ENCODE data around the gene APOOL. TPM values are rescaled to one million over a fixed set of nuclear protein-coding genes. Genes with fewer than 3 reads are reported as not detected.

APOOL gene
- total and polyA plus RNA-seq, 2 donors (not counting 1 experiment from before 2014, with no cell fraction given): 5.8 to 11.6 TPM

GRCh38 chrX:85084770-85085393 is 81.2 kb downstream of the APOOL start:
- peak; percentile 63 to 77 for TF ChIP-seq CTCF (conservative IDR thresholded peaks at IDR 0.05 in 1 of 2, IDR thresholded peaks at IDR 0.05 in 1 of 2; ENCODE audit: low read depth in 1 of 2, low read length in 2 of 2)
- no peak for TF ChIP-seq EZH2 (IDR thresholded peaks at IDR 0.05; ENCODE audit: low read length, missing control alignments)
- peak; percentile 25 to 46 for DNase-seq (ENCODE audit: low read depth in 2 of 2)
- Histone ChIP-seq H3K27me3 (ENCODE audit: control insufficient read depth, insufficient read depth, low read length) (no peaks in the 10 kb centered on the region), H3K4me1 (ENCODE audit: control insufficient read depth, extremely low read depth, insufficient read depth, low read length) (no peaks in the 10 kb centered on the region), H3K4me2 (ENCODE audit: extremely low read depth, insufficient read depth, low read length) (no peak overlapping the region), H3K36me3 (ENCODE audit: control insufficient read depth, insufficient read depth, low read length) (no peaks in the 10 kb centered on the region), H3K27ac (ENCODE audit: insufficient read depth, low read length) (no peak overlapping the region), H3K9me3 (ENCODE audit: control insufficient read depth, insufficient read depth, low read depth, low read length) (no peaks in the 10 kb centered on the region), H3K4me3 (replicated peaks in 1 of 4; ENCODE audit: control extremely low read depth in 1 of 4, insufficient read depth in 1 of 4, low read depth in 3 of 4, low read length in 4 of 4) (no peak overlapping the region), H3K79me2 (ENCODE audit: control insufficient read depth, insufficient read depth, low read length) (no peaks in the 10 kb centered on the region), H2AFZ (ENCODE audit: low read length) (no peak overlapping the region), H3K9ac (ENCODE audit: insufficient read depth, low read length) (no peak overlapping the region), H4K20me1 (ENCODE audit: control insufficient read depth, extremely low read depth, insufficient read depth, low read length) (no peaks in the 10 kb centered on the region)

DNA sequence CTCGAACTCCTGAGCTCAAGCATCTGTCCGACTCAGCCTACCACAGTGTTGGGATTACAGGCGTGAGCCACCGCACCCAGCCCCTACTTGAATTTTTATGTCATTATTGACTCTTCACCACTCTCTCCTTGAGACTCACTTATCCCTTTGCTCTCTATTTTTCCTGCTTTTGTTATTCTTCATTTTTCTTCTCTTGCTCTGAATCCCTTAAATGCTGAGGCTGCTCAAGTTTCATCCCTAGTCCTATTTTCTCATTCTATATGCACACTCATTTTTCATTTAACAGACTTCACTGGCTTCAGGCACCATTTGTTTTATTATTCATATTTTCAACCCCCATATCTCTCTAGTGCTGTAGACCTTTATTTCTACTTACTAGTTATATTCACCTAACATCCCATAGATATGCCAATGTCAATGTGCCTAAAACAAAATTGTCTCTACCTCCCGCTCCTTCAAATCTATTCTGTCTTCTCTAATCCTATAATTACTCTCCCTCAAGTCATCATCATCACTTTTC is 85.7 kb downstream of the APOOL start:
- Histone ChIP-seq H3K4me1 (ENCODE audit: control insufficient read depth, extremely low read depth, insufficient read depth, low read length) (no peaks in the 10 kb centered on the region), H3K4me2 (ENCODE audit: extremely low read depth, insufficient read depth, low read length) (no peak overlapping the region), H3K27ac (ENCODE audit: insufficient read depth, low read length) (no peak overlapping the region), H4K20me1 (ENCODE audit: control insufficient read depth, extremely low read depth, insufficient read depth, low read length) (no peaks in the 10 kb centered on the region), H3K79me2 (ENCODE audit: control insufficient read depth, insufficient read depth, low read length) (no peaks in the 10 kb centered on the region), H3K9me3 (ENCODE audit: control insufficient read depth, insufficient read depth, low read depth, low read length) (no peaks in the 10 kb centered on the region), H3K9ac (ENCODE audit: insufficient read depth, low read length) (no peak overlapping the region), H3K4me3 (replicated peaks in 1 of 4; ENCODE audit: control extremely low read depth in 1 of 4, insufficient read depth in 1 of 4, low read depth in 3 of 4, low read length in 4 of 4) (no peak overlapping the region), H3K36me3 (ENCODE audit: control insufficient read depth, insufficient read depth, low read length) (no peaks in the 10 kb centered on the region), H2AFZ (ENCODE audit: low read length) (no peak overlapping the region), H3K27me3 (ENCODE audit: control insufficient read depth, insufficient read depth, low read length) (no peaks in the 10 kb centered on the region)
- DNase-seq (ENCODE audit: low read depth in 2 of 2): no peak
- TF ChIP-seq CTCF (conservative IDR thresholded peaks at IDR 0.05 in 1 of 2, IDR thresholded peaks at IDR 0.05 in 1 of 2; ENCODE audit: low read depth in 1 of 2, low read length in 2 of 2) (no peak), EZH2 (IDR thresholded peaks at IDR 0.05; ENCODE audit: low read length, missing control alignments) (no peak)

DNA sequence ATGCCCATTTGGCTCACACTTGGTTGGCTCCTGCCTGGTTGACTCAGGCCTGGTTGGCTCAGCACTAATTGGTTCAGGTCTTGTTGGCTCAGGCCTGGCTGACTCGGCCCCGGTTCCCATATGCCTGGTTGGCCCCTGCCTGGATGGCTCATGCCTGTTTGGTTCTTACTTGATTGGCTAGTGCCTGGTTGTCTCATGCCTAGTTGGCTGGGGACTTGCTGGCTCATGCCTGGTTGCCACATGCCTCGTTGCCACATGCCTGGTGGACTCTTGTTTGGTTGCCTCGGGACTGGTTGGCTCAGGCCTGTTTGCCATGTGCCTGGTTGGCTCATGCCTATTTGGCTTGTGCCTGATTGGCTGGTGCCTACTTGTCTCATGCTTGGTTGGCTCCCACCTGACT is 103.7 kb downstream of the APOOL start:
- H2AFZ ChIP-seq (ENCODE audit: low read length): no peak overlapping the region
- no peaks in the 10 kb centered on the region for H3K79me2 ChIP-seq (ENCODE audit: control insufficient read depth, insufficient read depth, low read length)
- no peak overlapping the region for H3K27ac ChIP-seq (ENCODE audit: insufficient read depth, low read length)
- TF ChIP-seq CTCF (conservative IDR thresholded peaks at IDR 0.05 in 1 of 2, IDR thresholded peaks at IDR 0.05 in 1 of 2; ENCODE audit: low read depth in 1 of 2, low read length in 2 of 2): no peak
- no peak for TF ChIP-seq EZH2 (IDR thresholded peaks at IDR 0.05; ENCODE audit: low read length, missing control alignments)
- no peaks in the 10 kb centered on the region for H3K9me3 ChIP-seq (ENCODE audit: control insufficient read depth, insufficient read depth, low read depth, low read length)
- no peaks in the 10 kb centered on the region for H3K4me1 ChIP-seq (ENCODE audit: control insufficient read depth, extremely low read depth, insufficient read depth, low read length)
- H4K20me1 ChIP-seq (ENCODE audit: control insufficient read depth, extremely low read depth, insufficient read depth, low read length): no peaks in the 10 kb centered on the region
- no peak overlapping the region for H3K9ac ChIP-seq (ENCODE audit: insufficient read depth, low read length)
- H3K4me2 ChIP-seq (ENCODE audit: extremely low read depth, insufficient read depth, low read length): no peak overlapping the region
- H3K4me3 ChIP-seq (replicated peaks in 1 of 4; ENCODE audit: control extremely low read depth in 1 of 4, insufficient read depth in 1 of 4, low read depth in 3 of 4, low read length in 4 of 4): no peak overlapping the region
- H3K27me3 ChIP-seq (ENCODE audit: control insufficient read depth, insufficient read depth, low read length): no peaks in the 10 kb centered on the region
- no peak for DNase-seq (ENCODE audit: low read depth in 2 of 2)
- H3K36me3 ChIP-seq (ENCODE audit: control insufficient read depth, insufficient read depth, low read length): no peaks in the 10 kb centered on the region

All from fibroblast of lung (primary cell).